ENCODE measurements around the gene HOXC10. TPM values are rescaled to one million over a fixed set of nuclear protein-coding genes. Genes with fewer than 3 reads are reported as not detected.

The HOXC10 gene
- total RNA-seq, 4 donors from 2014 or later: 1.3 to 12.4 (median 3.2) TPM; not detected in 1

DNA sequence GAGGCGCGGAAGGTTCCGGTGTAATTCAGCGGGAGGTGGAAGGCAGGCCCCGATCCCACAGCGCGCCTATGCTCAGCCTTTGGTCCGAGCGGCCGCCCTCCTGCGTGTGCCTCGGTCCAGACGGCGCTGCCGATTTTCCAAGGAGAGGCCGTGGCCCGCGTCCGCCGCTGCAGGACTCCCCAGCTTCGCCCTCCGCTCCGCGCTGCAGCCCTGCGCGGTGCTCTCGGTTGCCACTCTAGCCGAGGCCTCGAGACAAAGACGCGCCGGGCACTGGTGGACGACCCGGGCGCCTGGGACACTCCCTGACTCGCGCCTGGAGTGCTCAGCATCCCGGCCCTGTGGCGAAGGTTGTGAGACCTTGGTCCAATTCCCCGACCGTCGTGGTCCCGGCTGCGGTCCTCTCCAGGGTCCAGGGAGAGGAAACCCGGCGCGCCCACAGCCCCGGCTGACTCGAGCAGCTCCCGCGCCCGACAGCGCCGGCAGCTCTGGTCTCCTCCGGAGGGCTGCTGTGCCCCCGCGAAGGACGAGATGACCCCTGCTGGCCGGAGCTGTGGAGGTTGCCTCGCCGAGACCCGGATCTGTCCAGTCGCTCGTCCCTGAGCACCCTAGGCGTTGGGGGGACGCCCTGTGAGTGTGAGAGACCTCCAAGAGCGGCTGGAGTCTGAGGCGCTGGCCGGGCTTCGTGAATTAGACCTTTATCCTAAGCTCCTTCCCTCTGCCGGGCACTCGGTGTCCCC is 23.8 kb upstream of the HOXC10 start:
- no peak overlapping the region for H3K27ac ChIP-seq
- no peak for TF ChIP-seq POLR2A (IDR thresholded peaks at IDR 0.05)
- TF ChIP-seq, protein P1, sequence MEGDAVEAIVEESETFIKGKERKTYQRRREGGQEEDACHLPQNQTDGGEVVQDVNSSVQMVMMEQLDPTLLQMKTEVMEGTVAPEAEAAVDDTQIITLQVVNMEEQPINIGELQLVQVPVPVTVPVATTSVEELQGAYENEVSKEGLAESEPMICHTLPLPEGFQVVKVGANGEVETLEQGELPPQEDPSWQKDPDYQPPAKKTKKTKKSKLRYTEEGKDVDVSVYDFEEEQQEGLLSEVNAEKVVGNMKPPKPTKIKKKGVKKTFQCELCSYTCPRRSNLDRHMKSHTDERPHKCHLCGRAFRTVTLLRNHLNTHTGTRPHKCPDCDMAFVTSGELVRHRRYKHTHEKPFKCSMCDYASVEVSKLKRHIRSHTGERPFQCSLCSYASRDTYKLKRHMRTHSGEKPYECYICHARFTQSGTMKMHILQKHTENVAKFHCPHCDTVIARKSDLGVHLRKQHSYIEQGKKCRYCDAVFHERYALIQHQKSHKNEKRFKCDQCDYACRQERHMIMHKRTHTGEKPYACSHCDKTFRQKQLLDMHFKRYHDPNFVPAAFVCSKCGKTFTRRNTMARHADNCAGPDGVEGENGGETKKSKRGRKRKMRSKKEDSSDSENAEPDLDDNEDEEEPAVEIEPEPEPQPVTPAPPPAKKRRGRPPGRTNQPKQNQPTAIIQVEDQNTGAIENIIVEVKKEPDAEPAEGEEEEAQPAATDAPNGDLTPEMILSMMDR (IDR thresholded peaks at IDR 0.05): no peak
- no peaks in the 10 kb centered on the region for H3K36me3 ChIP-seq
- intact Hi-C loops (cut with DNase I; ENCODE audit: low total_unique reads): no loop called here
- H3K4me3 ChIP-seq: no peak overlapping the region
- no peaks in the 10 kb centered on the region for H3K4me1 ChIP-seq
- DNase-seq: peak in 1 of 2 donors; percentile 14
- H3K9me3 ChIP-seq: no peaks in the 10 kb centered on the region
- H3K27me3 ChIP-seq: peaks cover 23 to 93% of the 10 kb centered on the region in 2 donors

DNA sequence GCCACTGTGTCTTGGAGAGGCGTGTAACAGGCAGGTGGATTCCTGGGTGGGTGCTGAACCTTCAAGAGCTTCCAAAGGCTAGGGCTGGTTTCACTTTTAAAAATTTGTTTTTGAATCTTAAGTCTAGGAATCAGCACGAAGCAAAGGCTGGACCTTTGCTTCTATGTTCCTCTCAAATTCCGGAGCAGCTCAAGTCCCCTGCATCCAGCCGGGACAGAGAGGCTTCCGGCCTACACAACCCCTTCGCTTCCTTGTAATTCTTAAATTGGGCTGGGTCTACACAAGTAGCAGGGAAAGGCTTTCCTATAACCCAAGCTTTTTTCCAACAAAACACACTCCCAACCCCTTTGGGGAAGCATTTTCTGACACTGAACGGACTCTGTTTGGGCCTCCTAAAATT is 21.9 kb upstream of the HOXC10 start:
- DNase-seq: no peak
- intact Hi-C loops (cut with DNase I; ENCODE audit: low total_unique reads): no loop called here
- Histone ChIP-seq H3K4me3 (no peak overlapping the region), H3K36me3 (no peaks in the 10 kb centered on the region), H3K4me1 (no peaks in the 10 kb centered on the region), H3K27me3 (peaks cover 20 to 95% of the 10 kb centered on the region in 2 donors), H3K9me3 (no peaks in the 10 kb centered on the region), H3K27ac (no peak overlapping the region)
- TF ChIP-seq POLR2A (IDR thresholded peaks at IDR 0.05): no peak
- TF ChIP-seq, protein P1 (IDR thresholded peaks at IDR 0.05): no peak

DNA sequence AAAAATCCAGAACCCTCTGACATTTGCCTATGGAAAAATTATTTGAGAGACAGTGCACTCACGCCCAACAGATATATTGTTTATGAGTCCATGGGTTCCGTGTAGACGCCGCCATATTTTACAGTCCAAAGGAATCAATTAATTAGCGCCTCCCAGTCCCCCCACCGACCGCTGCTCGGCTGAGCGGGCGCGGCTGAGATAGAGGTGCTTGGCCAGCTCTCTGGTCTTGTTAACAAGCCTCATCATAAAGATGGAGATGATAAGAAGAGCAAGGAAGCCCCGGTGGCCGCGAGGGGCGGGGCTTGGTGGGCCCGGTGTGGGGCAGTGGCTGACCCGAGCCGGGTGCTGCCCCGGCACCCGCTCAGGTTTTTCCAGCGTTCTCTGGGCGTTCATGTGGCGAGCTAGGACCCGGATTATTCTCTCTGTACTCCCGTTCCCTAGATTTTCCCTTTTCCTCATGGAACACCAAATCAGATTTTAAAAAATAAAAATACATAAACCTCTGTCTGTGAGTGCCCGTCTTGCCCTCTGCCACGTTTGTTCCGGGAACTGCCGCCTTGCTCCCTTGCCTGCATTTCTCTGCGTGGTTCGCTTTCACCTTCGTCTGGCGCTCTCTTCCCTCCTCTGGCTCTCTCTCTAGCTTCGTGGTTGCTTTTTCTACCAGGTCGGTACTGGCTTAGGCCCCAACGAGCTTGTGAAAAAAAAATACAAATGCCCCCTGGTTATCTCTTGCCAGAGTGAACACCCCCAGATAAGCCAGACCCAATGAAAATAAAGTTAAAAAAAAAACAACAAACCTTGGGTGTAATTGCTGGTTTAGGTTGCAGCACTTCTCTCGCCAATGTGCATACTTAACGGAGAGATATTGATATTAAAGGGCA is 21.3 kb upstream of the HOXC10 start:
- intact Hi-C loops (cut with DNase I; ENCODE audit: low total_unique reads): no loop called here
- Histone ChIP-seq H3K4me3 (no peak overlapping the region), H3K36me3 (no peaks in the 10 kb centered on the region), H3K9me3 (no peaks in the 10 kb centered on the region), H3K27ac (no peak overlapping the region), H3K27me3 (peaks cover 20 to 98% of the 10 kb centered on the region in 2 donors), H3K4me1 (no peaks in the 10 kb centered on the region)
- DNase-seq: no peak
- TF ChIP-seq, protein P1 (IDR thresholded peaks at IDR 0.05): no peak
- no peak for TF ChIP-seq POLR2A (IDR thresholded peaks at IDR 0.05)

DNA sequence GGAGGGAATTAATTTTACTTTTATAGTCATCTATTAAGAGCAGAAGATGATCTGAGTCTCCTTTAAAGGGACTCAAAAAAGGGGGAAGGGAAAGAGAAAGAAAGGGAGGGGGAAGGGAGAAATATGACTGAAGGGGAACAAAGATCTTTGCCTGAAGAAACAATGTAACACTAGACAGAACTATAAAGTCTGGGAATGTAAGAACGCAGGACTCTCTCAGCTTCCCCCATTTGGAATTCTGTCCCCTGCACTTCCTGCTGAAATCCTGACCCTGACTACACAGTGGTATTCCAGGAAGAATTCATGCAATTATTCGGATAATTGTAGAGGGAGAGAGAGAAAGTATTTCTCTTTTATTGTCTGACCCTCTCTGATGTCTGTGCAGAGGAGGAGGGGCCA is 20.6 kb upstream of the HOXC10 start:
- Histone ChIP-seq H3K4me1 (no peaks in the 10 kb centered on the region), H3K27me3 (peaks cover 16 to 97% of the 10 kb centered on the region in 2 donors), H3K36me3 (no peaks in the 10 kb centered on the region), H3K9me3 (no peaks in the 10 kb centered on the region), H3K4me3 (no peak overlapping the region), H3K27ac (no peak overlapping the region)
- intact Hi-C loops (cut with DNase I; ENCODE audit: low total_unique reads): no loop called here
- TF ChIP-seq POLR2A (IDR thresholded peaks at IDR 0.05): no peak
- TF ChIP-seq, protein P1 (IDR thresholded peaks at IDR 0.05): no peak
- no peak for DNase-seq
